Stimulated activated CD4-positive, alpha-beta T cell treated with anti-CD3 and anti-CD28 coated beads, Interleukin-1b, Interleukin-23, amount 100 ng/mL, for 1 hour (primary cell): Measurements from ENCODE around the gene CCDC17.

Source experiments
- DNase-seq, 2 donors: peaks; one replicate each; pipeline ENCODE4 v3.0.0-alpha.2; 2020; ENCODE audit warnings: low read depth in 2 of 2

The CCDC17 gene

DNA sequence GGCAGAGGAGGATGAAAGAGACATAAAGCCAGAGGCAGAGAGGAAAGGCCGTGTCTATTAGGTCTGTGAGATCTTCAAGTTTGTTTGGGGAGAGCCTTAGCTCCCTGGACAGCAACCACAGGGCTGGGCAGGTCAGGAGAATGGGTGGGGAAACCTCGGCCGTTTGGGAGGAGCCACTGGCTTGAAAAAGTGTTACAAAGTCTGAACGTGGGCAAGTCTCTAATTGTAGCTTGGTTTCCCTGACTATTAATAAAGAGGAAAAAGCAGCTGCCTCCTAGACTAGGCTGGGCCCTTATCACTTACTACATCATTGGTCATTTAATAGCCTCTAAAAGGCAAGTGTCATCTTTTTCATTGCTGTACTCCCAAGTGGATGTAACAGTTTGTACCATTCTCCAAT is at the start of gene CCDC17:
TSS of gene CCDC17 (minus strand) at position 83 of the 400 bp plus-strand sequence. CDS start 145 bp downstream, outside the sequence.
- no peak for DNase-seq

DNA sequence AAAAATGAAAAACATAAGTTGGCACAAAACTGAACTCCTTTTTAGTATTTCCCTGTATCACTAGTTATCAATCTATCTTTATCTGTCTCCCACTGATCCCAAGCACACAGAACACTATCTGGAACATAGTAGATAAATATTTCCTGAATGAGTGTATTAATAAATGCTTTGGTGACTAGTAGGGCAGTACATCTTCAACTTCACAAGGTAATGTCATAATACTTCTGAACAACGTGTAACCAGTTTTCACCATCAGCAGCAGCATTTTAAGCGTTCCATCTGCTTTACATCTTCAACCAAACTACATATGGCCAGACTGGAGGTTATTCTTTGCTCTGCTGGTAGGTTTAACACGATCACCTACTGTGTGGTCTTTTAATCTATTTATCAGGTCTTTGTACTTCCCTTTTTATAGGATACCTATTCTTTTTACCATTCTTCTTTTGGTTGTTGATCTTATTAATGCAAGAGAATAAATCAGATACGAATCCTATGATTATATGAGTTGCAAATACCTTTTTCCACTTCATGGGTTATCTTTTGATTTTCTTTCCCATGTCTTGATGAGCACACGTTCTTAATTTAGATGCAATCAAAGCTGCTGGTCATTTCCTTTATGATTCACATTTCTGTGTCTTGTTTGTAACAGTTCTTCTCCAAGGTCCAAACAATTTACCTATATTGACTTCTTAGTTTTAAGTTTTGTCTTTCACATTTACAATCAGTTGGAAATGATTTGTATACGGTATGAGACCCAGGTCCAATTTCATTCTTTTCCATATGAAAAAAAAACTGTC is 46.2 kb upstream of the CCDC17 start:
- no peak for DNase-seq

DNA sequence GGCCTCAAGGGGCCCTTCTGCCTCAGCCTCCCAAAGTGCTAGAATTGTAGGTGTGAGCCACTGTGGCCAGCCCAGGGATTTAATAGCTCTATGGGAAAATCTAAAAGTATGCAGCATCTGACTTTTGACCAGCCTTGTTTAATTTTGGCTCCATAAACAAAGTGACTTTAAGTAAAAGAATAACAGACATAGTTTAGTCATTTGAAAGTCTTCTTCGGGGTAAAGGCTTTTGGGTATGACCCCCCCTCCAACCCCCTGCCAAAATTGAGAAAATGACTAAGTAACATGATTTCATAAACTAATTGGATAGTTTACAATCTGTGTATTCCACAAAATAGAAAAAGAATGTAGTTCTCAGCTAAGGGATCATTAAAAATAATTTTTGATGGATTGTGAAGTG is 45.5 kb upstream of the CCDC17 start:
- DNase-seq = no peak

DNA sequence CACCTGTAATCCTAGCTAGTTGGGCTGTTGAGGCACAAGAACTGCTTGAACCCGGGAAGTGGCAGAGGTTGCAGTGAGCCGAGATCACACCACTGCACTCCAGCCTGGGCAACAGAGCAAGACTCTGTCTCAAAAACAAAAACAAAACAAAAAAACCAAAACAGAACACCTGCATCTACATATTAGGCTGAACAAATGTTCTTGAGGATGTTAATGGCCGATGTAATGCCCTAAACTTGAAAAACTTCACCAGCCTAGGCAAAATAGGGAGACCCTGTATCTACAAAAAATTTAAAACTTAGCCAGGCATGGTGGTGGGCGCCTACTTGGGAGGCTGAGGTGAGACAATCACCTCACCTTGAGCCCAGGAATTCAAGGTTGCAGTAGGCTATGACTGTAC is 44.7 kb upstream of the CCDC17 start:
- no peak for DNase-seq

DNA sequence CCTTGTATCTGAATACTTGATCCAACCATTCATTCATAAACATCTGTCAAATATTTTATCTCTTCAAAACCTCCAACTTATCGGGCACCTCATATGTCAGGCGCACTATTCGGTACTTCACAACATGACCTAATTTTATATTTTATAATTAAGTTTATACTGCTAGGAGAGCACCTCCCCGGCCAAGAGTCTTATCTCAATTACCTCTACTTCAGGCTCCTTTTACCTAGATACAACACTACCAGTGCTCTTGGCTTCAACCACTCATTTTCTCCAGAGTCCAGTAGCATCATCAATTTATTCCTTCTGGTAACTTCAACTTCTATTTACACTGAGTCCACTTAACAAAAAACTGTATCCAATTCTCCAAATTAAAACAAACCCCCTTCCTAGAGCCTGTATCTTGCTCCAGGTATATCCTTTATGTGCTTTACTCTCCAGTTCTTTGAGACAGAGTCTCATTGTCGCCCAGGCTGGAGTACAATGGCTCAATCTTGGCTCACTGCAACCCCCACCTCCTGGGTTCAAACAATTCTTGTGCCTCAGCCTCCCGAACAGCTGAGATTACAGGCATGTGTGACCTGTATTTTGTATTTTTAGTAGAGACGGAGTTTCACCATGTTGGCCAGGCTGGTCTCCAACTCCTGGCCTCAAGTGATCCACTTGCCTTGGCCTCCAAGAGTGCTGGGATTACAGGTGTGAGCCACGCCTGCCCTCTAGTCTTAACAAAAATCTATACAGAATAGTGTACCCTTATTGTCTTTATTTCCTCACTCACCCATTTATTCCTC is 43.7 kb upstream of the CCDC17 start:
- DNase-seq = no peak

DNA sequence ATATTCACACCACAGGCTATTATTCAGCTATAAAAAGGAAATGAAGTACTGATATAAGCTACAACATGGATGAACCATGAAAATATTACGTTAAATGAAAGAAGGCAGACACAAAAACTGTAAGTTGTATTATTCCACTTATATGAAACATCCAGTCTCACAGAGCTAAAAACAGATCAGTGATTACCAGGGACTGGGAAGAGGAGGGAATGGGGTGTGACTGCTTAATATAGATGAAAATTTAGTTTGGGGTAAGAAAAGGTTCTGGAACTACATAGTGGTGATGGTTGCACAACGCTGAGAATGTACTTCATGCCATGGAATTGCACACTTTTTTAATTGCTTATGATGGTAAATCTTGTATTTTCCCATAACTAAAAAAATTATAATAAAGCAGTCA is 43.0 kb upstream of the CCDC17 start:
- no peak for DNase-seq

DNA sequence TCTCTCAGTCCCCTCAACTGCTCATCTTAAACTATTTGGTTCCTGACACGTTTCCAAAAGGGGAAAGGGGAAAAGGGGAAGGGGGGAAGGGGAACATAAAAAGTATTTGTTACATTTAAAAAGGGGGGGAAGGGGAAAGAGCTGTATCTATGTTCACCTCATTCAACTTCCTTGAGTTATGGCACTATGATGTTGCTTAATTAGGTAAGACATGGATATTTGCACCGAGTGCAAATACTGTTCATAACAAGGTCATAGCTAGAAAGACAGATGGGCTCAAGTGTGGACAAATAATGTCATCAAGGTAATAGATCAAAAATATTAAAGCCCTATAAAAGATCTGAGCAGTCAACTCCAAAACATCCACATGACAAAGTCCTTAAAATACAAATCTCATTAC is 36.5 kb upstream of the CCDC17 start:
- no peak for DNase-seq

DNA sequence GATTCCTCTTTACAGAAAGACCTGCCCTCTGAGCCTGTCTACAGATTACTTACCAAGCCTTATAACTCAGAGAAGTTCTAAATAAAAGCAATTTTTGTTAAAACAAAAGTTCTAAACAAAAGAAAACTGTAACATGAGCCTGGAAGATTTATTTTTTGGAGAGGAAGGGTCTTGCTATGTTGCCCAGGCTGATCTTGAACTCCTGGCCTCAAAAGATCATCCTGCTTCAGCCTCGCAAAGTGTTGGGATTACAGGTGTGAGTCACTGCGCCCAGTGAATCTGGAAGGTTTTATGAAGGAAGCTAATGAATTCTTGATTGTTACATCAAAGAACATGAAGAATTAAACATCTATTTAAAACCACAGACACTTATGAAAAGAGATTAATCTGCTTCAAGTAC is 35.4 kb upstream of the CCDC17 start:
- no peak for DNase-seq

DNA sequence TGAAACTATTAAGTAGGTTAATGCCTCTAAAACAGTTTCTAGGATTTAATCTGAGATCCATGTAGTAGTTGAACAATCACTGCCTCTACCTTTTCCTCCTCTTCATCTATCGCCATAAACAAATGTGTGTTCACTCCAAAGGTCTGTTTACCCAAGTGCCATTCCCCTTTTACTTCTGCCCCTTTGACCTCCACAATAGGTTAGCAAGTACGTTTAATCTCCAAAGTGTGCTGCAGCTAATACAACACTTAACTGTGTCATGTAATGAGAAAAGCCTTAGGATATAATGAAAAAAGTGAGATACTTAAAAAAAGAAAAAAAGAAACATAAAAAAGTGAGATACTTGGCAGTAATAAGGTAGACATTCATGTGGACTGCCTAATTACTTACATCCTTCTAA is 34.3 kb upstream of the CCDC17 start:
- no peak for DNase-seq

DNA sequence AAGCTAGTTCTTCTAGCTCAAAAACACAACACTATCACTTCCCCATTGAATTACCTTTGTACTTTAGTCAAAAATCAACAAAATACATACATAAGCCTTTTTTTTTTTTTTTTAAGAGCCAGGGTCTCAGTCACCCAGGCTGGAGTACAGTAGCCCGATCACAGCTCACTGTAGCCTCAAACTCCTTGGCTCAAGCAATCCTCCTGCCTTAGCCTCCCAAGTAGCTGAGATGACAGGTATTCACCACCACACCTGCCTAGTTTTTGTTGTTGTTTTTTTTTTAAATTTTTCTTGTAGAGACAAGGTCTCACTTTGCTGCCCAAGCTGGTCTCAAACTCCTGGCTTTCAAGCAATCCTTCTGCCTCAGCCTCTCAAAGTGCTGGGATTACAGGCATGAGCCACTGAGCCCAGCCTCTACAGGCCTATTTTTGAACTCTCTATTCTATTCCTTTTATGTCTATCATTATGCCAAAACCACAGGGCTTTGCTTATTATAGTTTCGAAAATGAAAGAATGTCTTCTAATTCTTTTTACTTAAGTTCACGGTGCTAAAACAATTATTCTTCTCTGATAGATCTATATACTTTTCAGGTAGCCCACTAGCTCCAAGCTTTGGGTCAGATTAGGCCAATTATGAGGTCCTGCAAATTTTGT is 32.8 kb upstream of the CCDC17 start:
- no peak for DNase-seq

DNA sequence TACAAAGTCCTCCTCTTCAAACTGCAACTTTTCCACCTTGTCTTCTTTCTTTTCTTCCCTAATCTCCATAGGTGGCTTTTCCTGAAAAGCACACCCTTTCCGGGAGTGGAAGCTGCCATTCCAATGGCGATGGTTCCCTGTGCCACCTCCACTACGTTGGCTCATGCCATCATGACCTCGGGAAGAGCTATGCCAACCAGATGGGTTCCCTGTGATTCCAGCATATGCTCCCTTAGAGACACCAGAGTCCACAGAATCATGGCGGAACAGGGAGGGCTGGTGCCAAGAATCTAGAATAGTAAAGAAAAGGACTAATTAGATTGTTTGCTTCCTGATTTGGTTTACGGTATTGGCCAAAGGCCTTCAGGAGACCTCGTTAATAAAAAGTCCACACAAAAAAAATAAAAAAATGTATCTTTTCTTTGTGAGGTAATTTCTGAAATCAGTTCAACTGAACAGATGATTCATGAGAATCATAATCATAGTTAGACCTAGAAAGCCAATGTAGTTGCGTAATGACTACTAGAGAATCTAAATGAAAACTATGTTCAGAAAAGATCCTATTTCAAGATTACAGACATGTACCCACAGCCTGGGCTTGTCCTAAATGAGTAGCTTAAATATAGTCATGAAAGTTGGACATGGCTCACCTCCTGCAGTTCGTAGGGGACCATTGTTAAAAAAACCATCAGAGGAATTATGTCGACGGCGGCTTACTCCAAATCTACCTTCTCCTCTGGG is 30.9 kb upstream of the CCDC17 start:
- no peak for DNase-seq

DNA sequence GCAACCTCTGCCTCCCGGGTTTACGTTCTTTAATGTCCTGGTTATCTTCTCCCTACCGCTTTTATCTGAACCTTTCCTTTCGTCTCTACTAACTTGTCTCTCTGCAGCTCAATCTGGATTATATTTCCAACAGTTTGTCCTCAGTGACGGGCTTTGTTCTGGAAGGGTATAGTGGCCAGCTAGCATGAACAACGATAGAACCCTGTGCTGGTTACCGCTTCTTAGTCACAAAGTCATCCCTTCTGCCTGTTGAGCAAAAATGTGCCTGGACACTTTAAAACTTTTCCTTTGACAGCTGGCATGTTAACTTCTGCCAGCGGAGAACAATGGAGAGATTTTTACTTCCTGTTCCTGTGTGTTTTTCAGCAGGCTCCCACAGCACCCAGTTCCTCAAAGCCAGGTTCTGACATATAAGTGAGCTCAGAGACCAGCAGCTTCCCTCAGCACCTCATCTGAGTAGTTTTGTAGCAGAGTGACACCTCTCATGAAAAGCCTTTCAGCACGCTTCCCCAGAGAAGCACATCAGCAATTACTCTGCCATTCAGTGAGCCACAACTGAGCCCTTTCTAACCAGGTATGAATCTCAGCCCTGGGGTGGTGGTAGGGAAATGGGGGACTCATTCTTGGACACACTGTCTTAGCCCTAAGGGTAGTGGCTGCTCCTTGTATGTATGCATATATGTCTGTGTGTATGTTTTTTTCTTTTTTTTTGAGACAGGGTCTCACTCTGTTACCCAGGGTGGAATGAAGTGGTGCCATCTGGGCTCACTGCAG is 23.6 kb upstream of the CCDC17 start:
- DNase-seq = no peak

DNA sequence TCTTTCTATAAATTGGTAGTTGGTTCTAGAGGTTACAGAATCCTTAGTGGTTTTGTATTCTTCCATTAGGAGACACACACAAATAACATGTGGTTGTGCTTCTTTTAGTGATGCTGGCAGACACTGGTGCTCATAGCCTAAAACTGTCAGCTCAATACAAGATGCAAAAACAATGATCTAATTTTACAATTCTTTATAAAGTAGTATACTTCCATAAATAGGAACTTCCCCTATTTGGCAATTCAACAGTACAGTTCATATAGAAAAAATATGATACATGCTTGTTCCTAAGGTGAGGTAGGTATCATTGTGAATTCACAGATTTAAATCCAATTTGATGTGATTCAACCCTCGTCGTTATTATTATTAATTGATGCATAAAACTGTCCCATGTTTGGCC is 20.8 kb upstream of the CCDC17 start:
- no peak for DNase-seq

DNA sequence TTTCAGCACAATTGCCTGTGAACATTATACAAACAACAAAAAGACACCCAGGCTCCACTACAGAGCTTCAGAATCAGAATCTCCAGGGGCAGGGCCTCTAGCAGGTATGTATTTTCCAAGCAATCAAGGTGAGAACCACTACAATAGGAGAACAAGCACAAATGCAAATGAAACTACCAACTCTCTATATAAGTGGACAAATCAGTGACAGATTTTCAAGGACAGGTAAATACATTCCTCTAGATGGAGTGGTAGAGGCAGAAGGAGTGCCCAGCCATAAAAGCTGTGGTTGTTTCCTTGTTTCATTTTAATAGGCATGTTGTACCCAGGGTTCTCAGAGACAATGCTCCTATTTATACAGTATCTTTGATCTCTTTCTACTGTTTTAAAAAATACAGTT is 20.1 kb upstream of the CCDC17 start:
- no peak for DNase-seq

DNA sequence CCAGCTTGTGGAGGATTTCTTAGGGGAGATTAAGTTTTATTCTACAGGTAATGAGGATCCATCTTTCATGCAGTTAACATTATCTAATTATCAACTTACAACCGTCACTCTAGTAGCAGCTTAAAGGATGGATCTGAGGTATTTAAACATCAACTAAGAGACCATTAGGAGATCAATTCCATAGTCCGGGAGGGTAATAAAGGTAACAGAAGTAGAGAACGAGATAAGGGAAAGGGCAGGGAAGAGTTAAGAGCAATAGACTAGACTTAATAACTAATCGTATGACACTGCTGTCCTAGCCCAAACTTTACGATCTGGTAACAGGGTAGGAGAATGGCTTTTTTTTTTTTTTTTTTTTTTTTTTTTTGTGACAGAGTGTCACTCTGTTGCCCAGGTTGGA is 19.5 kb upstream of the CCDC17 start:
- no peak for DNase-seq

DNA sequence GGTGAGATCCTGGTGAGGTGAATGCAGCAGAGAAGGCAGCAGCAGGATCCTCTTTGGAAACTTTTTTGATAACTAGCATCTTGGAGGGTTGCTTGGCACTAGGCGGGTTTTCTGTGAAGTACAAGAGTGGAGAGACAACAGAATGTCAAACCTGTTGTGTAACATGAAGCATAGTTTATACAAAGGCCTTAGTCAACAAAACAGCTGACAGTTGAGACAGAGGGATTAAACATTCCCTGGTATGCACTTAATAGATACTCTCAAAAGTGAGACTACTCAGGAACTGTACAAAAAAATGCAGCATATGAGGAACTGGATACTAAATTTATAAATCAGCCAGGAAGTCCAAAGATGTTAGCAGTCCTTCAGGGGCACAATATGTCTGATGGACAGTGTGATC is 16.4 kb upstream of the CCDC17 start:
- DNase-seq = no peak

DNA sequence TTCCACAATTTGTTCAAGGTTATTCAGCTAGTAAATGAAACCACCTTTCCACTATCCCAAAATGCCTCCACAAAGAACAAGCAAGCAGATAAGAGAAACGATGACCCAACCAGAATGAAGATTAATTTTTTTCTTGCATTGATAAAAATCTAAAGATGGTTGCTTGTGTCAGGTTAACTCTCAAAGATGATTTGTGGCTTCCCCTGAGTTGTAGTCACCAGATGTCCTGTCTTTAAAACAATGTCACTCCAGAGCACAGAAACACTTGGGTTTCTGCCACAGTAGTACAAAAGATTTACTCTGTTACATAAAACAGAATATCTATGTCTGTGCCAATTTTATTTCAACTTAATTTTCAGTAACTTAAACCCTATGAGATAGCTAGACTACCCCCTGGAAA is 11.4 kb upstream of the CCDC17 start:
- no peak for DNase-seq

DNA sequence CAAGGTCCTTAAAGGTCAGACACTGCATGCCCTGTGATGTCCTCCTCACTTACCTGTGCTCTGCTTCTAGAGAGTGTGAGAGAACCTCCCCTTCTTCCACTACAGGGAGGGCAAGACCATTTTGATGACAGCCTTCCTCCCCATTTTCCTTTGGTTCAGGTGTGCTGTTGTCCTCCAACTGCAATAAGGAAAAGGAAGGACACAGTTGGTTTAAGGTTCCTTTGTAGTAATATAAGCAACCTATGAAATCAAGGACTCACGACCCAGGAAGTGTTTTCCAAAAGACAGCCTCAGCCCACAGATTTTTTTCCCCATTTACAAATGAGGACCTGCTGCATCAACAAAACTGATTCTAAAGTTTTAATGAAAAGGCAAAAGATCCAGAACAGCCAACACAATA is 6.6 kb upstream of the CCDC17 start:
- no peak for DNase-seq

DNA sequence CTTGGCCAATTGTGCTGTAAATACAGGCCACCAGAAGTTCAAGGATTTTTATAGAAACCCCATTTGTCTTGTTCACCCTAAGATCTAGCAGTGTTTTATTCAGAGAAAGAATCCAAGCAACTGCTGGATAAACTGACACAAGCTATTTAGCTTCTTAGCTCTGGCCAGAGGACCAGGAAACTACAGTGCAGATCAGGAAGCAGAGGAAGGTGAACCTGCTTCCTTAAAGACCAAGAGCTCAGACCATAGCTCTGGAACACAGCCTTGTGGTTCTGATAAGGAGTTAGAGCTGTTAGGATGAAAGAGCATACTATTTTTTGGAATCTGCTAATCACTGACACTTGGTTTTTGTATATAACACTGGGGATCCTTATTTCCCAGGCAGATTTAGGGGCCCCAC is 5.2 kb upstream of the CCDC17 start:
- DNase-seq = no peak

DNA sequence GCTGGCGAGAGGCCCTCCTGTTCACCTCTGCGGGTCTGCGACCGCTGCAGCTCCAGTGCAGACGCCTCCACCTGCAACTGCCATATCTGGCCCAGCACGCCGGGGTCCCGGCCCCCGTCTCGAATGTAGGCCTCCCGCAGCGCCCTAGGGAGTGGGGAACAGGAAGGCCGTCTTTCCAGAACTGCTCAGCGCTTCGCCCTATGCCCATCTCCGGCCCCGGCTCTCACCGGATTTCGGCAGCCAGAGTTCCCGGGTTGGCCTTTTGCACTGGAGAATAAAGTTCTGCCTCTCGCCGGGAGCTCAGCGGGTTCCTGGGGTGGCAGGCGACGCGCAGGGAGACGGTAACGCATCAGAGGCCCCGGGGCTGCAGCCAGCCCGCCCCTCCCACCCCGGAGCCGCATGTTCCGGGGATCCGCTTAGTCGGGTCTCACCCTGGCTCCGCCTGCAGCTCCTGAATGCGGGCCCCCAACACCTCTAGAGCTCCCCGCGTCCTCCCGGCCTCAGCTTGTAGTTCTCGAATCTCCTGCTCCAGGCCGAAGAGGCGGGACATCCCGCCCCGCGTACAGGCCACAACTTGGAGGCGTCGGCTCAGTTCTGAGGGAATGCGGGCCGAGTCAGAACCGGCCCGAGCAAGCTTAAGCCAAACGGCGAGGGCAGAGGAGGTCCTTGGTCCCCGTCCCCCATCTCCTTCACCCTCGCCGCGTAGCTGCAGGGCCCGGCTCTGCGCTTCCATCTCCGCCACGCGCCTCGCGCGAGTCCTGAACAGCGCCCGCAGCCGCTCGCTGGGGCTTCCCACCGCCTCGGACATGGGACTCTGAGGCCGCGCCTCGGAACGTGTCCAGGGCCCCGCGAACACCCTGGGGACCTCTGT is 1.1 kb downstream of the CCDC17 start:
- DNase-seq = no peak
